ENCODE measurements around the gene GAA. TPM values are rescaled to one million over a fixed set of nuclear protein-coding genes. Genes with fewer than 3 reads are reported as not detected.

Gene GAA
- total RNA-seq, 4 donors from 2014 or later, result 35.6 to 73.2 (median 47.4) TPM

DNA sequence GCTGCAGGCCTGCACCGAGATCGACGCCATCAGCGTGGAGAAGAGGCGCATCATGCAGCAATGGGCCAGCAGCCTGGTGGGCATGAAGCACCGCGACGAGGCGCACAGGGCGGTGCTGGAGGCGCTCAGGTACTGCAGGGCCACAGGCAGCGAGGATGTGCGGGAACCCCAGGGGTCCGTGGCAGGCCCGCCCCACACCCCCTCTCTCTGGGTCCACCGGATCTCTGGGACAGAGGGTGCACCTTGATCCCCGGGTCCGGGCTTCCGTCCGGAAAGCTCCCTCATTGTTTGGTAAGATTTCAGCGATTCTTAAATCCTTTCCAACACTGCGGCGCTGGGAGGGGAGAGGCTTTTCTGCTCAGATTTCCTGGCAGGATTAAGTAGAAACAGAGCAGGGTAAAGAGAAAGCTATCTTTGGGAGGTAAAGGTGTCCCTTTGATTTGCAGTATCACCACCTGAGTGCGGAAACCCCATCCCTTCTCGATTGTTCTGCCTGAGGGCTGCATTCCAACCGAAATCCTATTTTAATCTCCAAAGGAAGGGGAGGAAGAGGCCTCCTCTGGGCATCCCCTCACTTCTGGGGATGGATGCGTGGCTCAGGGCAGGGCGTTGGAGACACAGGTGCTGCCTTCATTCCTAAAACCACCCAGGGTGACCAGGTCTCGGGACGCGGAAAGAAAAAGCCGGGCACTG is 35.8 kb upstream of the GAA start:
- Histone ChIP-seq H3K27ac (no peak overlapping the region), H3K27me3 (no peaks in the 10 kb centered on the region), H3K9me3 (no peaks in the 10 kb centered on the region), H3K36me3 (no peaks in the 10 kb centered on the region), H3K4me1 (peaks cover 0 to 43% (median 21%) of the 10 kb centered on the region in 3 donors), H3K4me3 (no peak overlapping the region)
- 95% methylated on average over 4 of the region's 32 CpGs; no CpG with 5 or more reads in 1 of the 2 donors for WGBS, 2 donors (ENCODE audit: low coverage in 1 of 2)
- ATAC-seq, result no peak
- TF ChIP-seq POLR2A (IDR thresholded peaks at IDR 0.05) (no peak), POLR2AphosphoS5 (IDR thresholded peaks at IDR 0.05) (no peak), EP300 (IDR thresholded peaks at IDR 0.05) (no peak)
- TF ChIP-seq, protein P1, sequence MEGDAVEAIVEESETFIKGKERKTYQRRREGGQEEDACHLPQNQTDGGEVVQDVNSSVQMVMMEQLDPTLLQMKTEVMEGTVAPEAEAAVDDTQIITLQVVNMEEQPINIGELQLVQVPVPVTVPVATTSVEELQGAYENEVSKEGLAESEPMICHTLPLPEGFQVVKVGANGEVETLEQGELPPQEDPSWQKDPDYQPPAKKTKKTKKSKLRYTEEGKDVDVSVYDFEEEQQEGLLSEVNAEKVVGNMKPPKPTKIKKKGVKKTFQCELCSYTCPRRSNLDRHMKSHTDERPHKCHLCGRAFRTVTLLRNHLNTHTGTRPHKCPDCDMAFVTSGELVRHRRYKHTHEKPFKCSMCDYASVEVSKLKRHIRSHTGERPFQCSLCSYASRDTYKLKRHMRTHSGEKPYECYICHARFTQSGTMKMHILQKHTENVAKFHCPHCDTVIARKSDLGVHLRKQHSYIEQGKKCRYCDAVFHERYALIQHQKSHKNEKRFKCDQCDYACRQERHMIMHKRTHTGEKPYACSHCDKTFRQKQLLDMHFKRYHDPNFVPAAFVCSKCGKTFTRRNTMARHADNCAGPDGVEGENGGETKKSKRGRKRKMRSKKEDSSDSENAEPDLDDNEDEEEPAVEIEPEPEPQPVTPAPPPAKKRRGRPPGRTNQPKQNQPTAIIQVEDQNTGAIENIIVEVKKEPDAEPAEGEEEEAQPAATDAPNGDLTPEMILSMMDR (IDR thresholded peaks at IDR 0.05), result no peak

DNA sequence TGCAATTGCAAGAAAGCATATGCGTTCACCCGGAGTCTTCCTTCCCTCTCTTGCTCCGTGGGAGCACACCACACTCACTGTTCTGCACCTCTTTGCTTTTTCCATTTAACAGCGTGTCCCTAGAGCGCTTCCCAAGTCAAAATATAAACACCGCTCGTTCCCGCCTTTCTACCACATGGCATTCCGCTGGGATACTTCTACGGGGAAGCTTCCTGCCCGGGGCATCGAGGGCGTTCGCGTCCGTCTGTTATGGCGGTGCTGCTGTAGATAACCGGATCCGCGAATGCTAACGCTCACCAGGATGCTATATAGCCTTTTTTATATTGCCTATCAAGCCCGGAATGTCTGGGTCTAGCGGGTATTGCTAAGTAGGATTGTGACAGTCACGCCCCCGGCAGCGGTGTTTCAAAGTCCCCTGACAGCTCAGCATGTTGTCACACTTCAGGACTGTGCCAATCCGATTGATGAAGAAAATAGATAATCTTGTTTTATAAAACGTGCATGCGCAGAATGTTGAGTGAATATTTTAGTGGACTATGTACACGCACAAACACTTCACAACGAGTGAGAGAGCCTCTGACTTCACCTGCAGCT is 33.9 kb upstream of the GAA start:
- Histone ChIP-seq H3K27ac (no peak overlapping the region), H3K4me3 (no peak overlapping the region), H3K27me3 (no peaks in the 10 kb centered on the region), H3K9me3 (no peaks in the 10 kb centered on the region), H3K4me1 (peaks cover 0 to 60% (median 23%) of the 10 kb centered on the region in 3 donors), H3K36me3 (no peaks in the 10 kb centered on the region)
- no peak for ATAC-seq
- WGBS, 2 donors (ENCODE audit: low coverage in 1 of 2), result 92% methylated on average over 8 to 18 of the region's 31 CpGs
- TF ChIP-seq, protein P1 (IDR thresholded peaks at IDR 0.05), result no peak
- TF ChIP-seq EP300 (IDR thresholded peaks at IDR 0.05), result no peak
- no peak for TF ChIP-seq POLR2A (IDR thresholded peaks at IDR 0.05)
- TF ChIP-seq POLR2AphosphoS5 (IDR thresholded peaks at IDR 0.05), result no peak

- Histone ChIP-seq H3K27me3 (no peaks in the 10 kb centered on the region), H3K9me3 (no peaks in the 10 kb centered on the region), H3K4me3 (peak overlapping the region in 1 of 2 donors; percentile 15), H3K4me1 (peaks cover 0 to 58% (median 23%) of the 10 kb centered on the region in 3 donors), H3K27ac (peak overlapping the region; percentile 19 to 93 (median 87)), H3K36me3 (no peaks in the 10 kb centered on the region)
- peak; percentile 65 for ATAC-seq
- TF ChIP-seq, protein P1 (IDR thresholded peaks at IDR 0.05), result peak in 1 of 4 experiments; percentile 4
- peak; percentile 46 for TF ChIP-seq POLR2AphosphoS5 (IDR thresholded peaks at IDR 0.05)
- TF ChIP-seq POLR2A (IDR thresholded peaks at IDR 0.05), result no peak
- TF ChIP-seq EP300 (IDR thresholded peaks at IDR 0.05), result no peak
- WGBS, 2 donors (ENCODE audit: low coverage in 1 of 2), result 36 to 51% methylated on average over 15 to 18 of the region's 23 CpGs
Measured at GRCh38 chr17:80068301-80069222, 32.8 kb upstream of the GAA start.

- TF ChIP-seq, protein P1 (IDR thresholded peaks at IDR 0.05), result no peak
- no peak for TF ChIP-seq POLR2AphosphoS5 (IDR thresholded peaks at IDR 0.05)
- no peak for TF ChIP-seq POLR2A (IDR thresholded peaks at IDR 0.05)
- H3K9me3 ChIP-seq, result no peaks in the 10 kb centered on the region
- peaks cover 0 to 46% (median 23%) of the 10 kb centered on the region in 3 donors for H3K4me1 ChIP-seq
- H3K36me3 ChIP-seq, result no peaks in the 10 kb centered on the region
- no peaks in the 10 kb centered on the region for H3K27me3 ChIP-seq
- ATAC-seq, result peak; percentile 3
- peak overlapping the region; percentile 66 to 93 (median 91) for H3K27ac ChIP-seq
- WGBS, 2 donors (ENCODE audit: low coverage in 1 of 2), result 62 to 87% methylated on average over 3 of the region's 15 CpGs
- peak overlapping the region; percentile 16 to 51 for H3K4me3 ChIP-seq
Measured at GRCh38 chr17:80070375-80071115, 30.8 kb upstream of the GAA start.

All from gastroesophageal sphincter (tissue), 4 donors.